ENCODE results near the gene SCN1B.

The SCN1B gene

DNA sequence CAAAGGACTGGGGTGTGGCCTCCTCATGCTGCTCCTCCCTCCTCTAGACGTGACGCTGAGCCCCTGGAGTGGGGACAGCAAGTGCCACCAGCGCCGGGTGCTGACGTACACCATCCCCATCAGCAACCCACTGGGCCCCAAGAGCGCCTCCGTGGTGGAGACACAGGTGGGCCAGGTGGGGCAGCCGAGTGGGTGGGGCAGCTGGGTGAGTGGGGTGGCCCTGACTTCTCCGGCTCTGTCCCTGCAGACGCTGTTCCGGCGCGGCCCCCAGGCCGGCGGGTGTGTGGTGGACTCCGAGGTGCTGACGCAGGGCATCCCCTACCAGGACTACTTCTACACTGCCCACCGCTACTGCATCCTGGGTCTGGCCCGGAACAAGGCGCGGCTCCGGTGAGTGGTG, 11.1 kb upstream of the SCN1B start:
- Histone ChIP-seq H3K4me3 (ENCODE audit: low read depth, low read length) (no peak overlapping the region), H3K27me3 (ENCODE audit: insufficient read depth, low read depth, severe bottlenecking) (no peaks in the 10 kb centered on the region), H3K36me3 (peaks cover 97% of the 10 kb centered on the region), H3K27ac (no peak overlapping the region), H3K9me3 (ENCODE audit: severe bottlenecking) (no peaks in the 10 kb centered on the region)
- DNase-seq = no peak
- TF ChIP-seq, protein P1, sequence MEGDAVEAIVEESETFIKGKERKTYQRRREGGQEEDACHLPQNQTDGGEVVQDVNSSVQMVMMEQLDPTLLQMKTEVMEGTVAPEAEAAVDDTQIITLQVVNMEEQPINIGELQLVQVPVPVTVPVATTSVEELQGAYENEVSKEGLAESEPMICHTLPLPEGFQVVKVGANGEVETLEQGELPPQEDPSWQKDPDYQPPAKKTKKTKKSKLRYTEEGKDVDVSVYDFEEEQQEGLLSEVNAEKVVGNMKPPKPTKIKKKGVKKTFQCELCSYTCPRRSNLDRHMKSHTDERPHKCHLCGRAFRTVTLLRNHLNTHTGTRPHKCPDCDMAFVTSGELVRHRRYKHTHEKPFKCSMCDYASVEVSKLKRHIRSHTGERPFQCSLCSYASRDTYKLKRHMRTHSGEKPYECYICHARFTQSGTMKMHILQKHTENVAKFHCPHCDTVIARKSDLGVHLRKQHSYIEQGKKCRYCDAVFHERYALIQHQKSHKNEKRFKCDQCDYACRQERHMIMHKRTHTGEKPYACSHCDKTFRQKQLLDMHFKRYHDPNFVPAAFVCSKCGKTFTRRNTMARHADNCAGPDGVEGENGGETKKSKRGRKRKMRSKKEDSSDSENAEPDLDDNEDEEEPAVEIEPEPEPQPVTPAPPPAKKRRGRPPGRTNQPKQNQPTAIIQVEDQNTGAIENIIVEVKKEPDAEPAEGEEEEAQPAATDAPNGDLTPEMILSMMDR (IDR thresholded peaks at IDR 0.05; ENCODE audit: low read depth, low read length) = no peak

DNA sequence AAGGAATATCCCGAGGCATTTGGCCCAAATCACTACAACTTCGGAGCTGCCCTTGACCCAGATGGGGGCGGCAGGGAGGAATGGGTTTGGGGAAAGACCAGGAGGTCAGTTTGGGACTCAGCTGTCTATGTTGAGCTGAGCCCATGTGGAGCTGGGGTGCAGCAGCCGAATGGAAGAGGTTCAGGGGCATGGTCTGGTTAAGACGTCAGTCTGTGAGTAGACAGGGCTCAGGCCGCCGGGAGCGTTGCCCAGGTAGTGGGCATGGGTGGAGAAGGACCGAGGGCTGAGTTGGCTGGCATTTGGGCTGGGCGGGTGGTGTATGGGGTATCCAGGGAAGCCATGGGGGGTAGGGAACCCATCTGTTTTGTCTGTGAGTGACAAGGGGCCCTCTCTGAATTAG, 9.3 kb upstream of the SCN1B start:
- TF ChIP-seq, protein P1 (IDR thresholded peaks at IDR 0.05; ENCODE audit: low read depth, low read length) = no peak
- Histone ChIP-seq H3K36me3 (peaks cover 92% of the 10 kb centered on the region), H3K27me3 (ENCODE audit: insufficient read depth, low read depth, severe bottlenecking) (no peaks in the 10 kb centered on the region), H3K27ac (no peak overlapping the region), H3K9me3 (ENCODE audit: severe bottlenecking) (no peaks in the 10 kb centered on the region), H3K4me3 (ENCODE audit: low read depth, low read length) (no peak overlapping the region)
- no peak for DNase-seq

DNA sequence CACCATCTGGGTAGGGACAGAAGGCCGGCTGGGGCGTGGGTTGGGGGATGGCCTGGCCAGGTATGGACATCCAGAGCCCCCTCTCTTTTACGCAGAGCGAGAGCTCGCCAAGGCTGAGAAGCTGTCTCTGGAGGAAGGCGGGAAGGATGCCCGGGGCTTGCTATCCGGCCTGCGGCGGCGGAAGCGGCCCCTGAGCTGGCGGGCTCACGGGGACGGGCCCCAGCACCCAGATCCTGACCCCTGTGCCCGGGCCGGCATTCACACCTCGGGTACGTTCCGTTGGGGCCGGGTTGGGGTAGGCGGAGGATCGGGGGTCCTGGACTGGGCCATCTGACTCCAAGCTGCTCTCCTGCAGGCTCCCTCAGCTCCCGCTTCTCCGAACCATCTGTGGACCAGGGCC, 8.7 kb upstream of the SCN1B start:
- DNase-seq = no peak
- H3K36me3 ChIP-seq = peaks cover 90% of the 10 kb centered on the region

DNA sequence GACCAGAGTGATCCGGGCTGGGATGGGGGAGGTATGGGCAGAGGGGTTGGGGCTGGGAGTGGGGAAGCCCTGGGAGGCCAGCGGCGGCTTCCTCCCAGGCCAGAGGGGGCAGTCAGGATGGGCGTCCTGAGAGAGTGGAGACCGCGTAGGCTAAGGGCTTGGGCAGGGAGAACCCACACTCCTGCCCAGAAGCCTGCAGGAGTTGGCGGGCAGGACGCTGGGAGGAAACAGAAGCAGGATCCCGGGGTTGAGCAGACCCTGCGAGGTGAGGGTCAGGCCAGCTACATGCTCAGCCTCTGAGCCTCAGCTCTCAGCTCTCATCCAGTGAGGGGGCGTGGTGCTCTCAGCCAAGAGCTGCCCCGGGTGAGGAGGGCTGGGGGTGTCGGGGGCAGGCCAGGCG, 7.8 kb upstream of the SCN1B start:
- H3K36me3 ChIP-seq = peaks cover 89% of the 10 kb centered on the region
- H3K27ac ChIP-seq = no peak overlapping the region

More for the DNA sequence above, 8.7 kb upstream of the SCN1B start:
- TF ChIP-seq, protein P1 (IDR thresholded peaks at IDR 0.05; ENCODE audit: low read depth, low read length) = no peak
- H3K27ac ChIP-seq = no peak overlapping the region; the same call in 1 of the 2 replicates
- no peak overlapping the region for H3K4me3 ChIP-seq (ENCODE audit: low read depth, low read length)
- no peaks in the 10 kb centered on the region for H3K9me3 ChIP-seq (ENCODE audit: severe bottlenecking)
- no peaks in the 10 kb centered on the region for H3K27me3 ChIP-seq (ENCODE audit: insufficient read depth, low read depth, severe bottlenecking)

DNA sequence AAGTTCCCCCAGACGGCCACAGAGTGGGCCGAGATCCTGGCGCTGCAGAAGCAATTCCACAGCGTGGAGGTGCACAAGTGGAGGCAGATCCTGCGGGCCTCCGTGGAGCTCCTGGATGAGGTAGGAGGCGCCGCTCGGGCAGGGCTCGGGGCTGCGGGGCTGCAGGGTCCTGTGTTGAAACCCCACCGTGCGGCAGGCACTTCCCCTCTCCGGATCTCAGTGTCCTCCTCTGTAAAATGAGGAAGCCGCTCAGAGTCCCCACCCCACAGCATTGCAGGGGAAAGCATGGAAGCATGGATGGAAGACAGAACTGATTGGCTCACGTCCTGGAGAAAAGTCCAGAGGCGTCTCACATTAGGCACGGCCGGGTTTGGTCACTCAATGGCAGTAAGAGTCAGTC, 6.8 kb upstream of the SCN1B start:
- TF ChIP-seq, protein P1 (IDR thresholded peaks at IDR 0.05; ENCODE audit: low read depth, low read length) = no peak
- no peak overlapping the region for H3K4me3 ChIP-seq (ENCODE audit: low read depth, low read length)
- H3K27me3 ChIP-seq (ENCODE audit: insufficient read depth, low read depth, severe bottlenecking) = no peaks in the 10 kb centered on the region
- no peak overlapping the region for H3K27ac ChIP-seq
- no peaks in the 10 kb centered on the region for H3K9me3 ChIP-seq (ENCODE audit: severe bottlenecking)
- peaks cover 89% of the 10 kb centered on the region for H3K36me3 ChIP-seq
- no peak for DNase-seq

More for the DNA sequence above, 7.8 kb upstream of the SCN1B start:
- Histone ChIP-seq H3K27me3 (ENCODE audit: insufficient read depth, low read depth, severe bottlenecking) (no peaks in the 10 kb centered on the region), H3K9me3 (ENCODE audit: severe bottlenecking) (no peaks in the 10 kb centered on the region), H3K4me3 (ENCODE audit: low read depth, low read length) (no peak overlapping the region)
- TF ChIP-seq, protein P1 (IDR thresholded peaks at IDR 0.05; ENCODE audit: low read depth, low read length) = no peak
- no peak for DNase-seq

DNA sequence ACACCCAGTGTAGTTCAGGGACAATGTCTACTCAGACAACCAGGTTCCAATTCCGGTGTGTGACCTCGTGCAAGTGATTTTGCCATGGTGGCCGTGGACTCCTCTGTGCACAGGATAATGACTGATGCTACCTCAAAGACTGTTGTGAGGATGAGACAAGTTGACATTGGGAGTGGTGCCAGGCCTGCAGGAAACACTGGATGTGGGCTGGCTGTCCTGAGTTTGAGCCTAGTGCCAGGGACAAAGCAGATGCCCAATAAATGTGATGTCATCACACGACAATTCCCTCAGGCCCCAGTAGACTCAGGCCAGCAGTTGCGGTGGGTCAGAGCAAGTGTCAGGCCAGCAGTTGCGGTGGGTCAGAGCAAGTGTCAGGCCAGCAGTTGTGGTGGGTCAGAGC, 6.2 kb upstream of the SCN1B start:
- Histone ChIP-seq H3K27ac (no peak overlapping the region), H3K4me3 (ENCODE audit: low read depth, low read length) (no peak overlapping the region), H3K9me3 (ENCODE audit: severe bottlenecking) (no peaks in the 10 kb centered on the region), H3K36me3 (peaks cover 83% of the 10 kb centered on the region), H3K27me3 (ENCODE audit: insufficient read depth, low read depth, severe bottlenecking) (no peaks in the 10 kb centered on the region)
- DNase-seq = no peak
- TF ChIP-seq, protein P1 (IDR thresholded peaks at IDR 0.05; ENCODE audit: low read depth, low read length) = no peak

All from WERI-Rb-1 (cell line).